HepG2 (cell line): ENCODE data around the gene ABHD4. TPM values are rescaled to one million over a fixed set of nuclear protein-coding genes. Genes with fewer than 3 reads are reported as not detected.

Experiments used
- ARID4A ChIP-seq: sonication (generic); formaldehyde crosslinking; IDR thresholded peaks from 2 replicates; pipeline ENCODE4 v1.5.0; 2020; ENCODE audit warnings: mild to moderate bottlenecking, missing genetic modification reagents, borderline replicate concordance
- CBX2 ChIP-seq, 2 experiments: fragments of 200-600 bp in 1 of 2; sonication (generic); formaldehyde crosslinking in 1 of 2; IDR thresholded peaks; 2 replicates each; pipeline versions ENCODE4 v1.7.0 to v1.8.1; 2018 to 2022; ENCODE audit warnings: low read depth in 2 of 2, low read length in 1 of 2, mild to moderate bottlenecking in 1 of 2, missing genetic modification reagents in 1 of 2
- DMAP1 ChIP-seq: IDR thresholded peaks from 2 replicates; pipeline ENCODE4 v1.6.1; 2016
- ESRRA ChIP-seq: sonication (generic); formaldehyde crosslinking; IDR thresholded peaks from 2 replicates; pipeline ENCODE4 v1.5.1; 2020; ENCODE audit warnings: mild to moderate bottlenecking, low read depth, missing genetic modification reagents
- KDM2A ChIP-seq: sonication (generic); formaldehyde crosslinking; IDR thresholded peaks from 2 replicates; pipeline ENCODE4 v1.4.0; 2020; ENCODE audit warnings: low read depth, missing genetic modification reagents, borderline replicate concordance
- KMT2A ChIP-seq: sonication (generic); formaldehyde crosslinking; IDR thresholded peaks from 2 replicates; pipeline ENCODE4 v1.4.0; 2020; ENCODE audit warnings: missing genetic modification reagents
- MXD4 ChIP-seq: IDR thresholded peaks from 2 replicates; pipeline ENCODE4 v1.6.1; 2016; ENCODE audit warnings: mild to moderate bottlenecking, missing biosample characterization, missing genetic modification reagents
- NAIF1 ChIP-seq: sonication (generic); formaldehyde crosslinking; IDR thresholded peaks from 2 replicates; pipeline ENCODE4 v1.5.0; 2020; ENCODE audit warnings: mild to moderate bottlenecking, missing genetic modification reagents, borderline replicate concordance
- SSRP1 ChIP-seq: IDR thresholded peaks from 2 replicates; pipeline ENCODE4 v1.6.1; 2016; ENCODE audit warnings: control low read depth
- TEAD3 ChIP-seq: optimal IDR thresholded peaks from 2 replicates; pipeline ENCODE3; 2016; ENCODE audit warnings: borderline replicate concordance
- TSC22D2 ChIP-seq: sonication (generic); formaldehyde crosslinking; IDR thresholded peaks from 2 replicates; pipeline ENCODE4 v1.5.1; 2020; ENCODE audit warnings: missing genetic modification reagents, mild to moderate bottlenecking, borderline replicate concordance
- ZNF124 ChIP-seq: sonication (generic); formaldehyde crosslinking; IDR thresholded peaks from 2 replicates; pipeline ENCODE4 v1.4.0; 2020; ENCODE audit warnings: missing genetic modification reagents
- ZNF292 ChIP-seq: sonication (generic); formaldehyde crosslinking; IDR thresholded peaks from 2 replicates; pipeline ENCODE4 v1.8.1; 2022; ENCODE audit warnings: mild to moderate bottlenecking, low read depth, missing genetic modification reagents, borderline replicate concordance
- ZNF496 ChIP-seq: sonication (generic); formaldehyde crosslinking; IDR thresholded peaks from 2 replicates; pipeline ENCODE4 v1.8.1; 2023; ENCODE audit warnings: mild to moderate bottlenecking, moderate library complexity, missing genetic modification reagents; ENCODE audit not compliant: insufficient replicate concordance
- ZNF670 ChIP-seq: sonication (generic); formaldehyde crosslinking; IDR thresholded peaks from 2 replicates; pipeline ENCODE4 v1.8.0; 2022; ENCODE audit warnings: mild to moderate bottlenecking, missing genetic modification reagents, borderline replicate concordance
- ZNF709 ChIP-seq: sonication (generic); formaldehyde crosslinking; IDR thresholded peaks from 2 replicates; pipeline ENCODE4 v1.5.0; 2020; ENCODE audit warnings: mild to moderate bottlenecking, missing genetic modification reagents
- ZNF790 ChIP-seq: sonication (generic); formaldehyde crosslinking; IDR thresholded peaks from 2 replicates; pipeline ENCODE4 v1.8.0; 2022; ENCODE audit warnings: missing genetic modification reagents, mild to moderate bottlenecking, borderline replicate concordance
- ZNF841 ChIP-seq: sonication (generic); formaldehyde crosslinking; IDR thresholded peaks from 2 replicates; pipeline ENCODE4 v1.8.1; 2023; ENCODE audit warnings: missing genetic modification reagents, borderline replicate concordance
- ZSCAN22 ChIP-seq: sonication (generic); formaldehyde crosslinking; IDR thresholded peaks from 2 replicates; pipeline ENCODE4 v1.4.0; 2020; ENCODE audit warnings: mild to moderate bottlenecking, missing genetic modification reagents
- polyA plus RNA-seq, 8 experiments: library from polyadenylated mRNA; depleted of rRNA in 3 of 8; stranded (reverse) in 7 of 8; unstranded in 1 of 8; fragments of >200 nt; fragmentation: Illumina TruSeq in 4 of 8; extraction: Trizol in 4 of 8; gene quantifications; 2 replicates each; pipeline versions ENCODE4 v1.2.1 to v1.2.3, GENCODE V29; 2011 to 2016; ENCODE audit warnings: low read depth in 4 of 8, missing spikeins in 1 of 8, mixed read lengths in 1 of 8; ENCODE audit not compliant: insufficient read depth in 1 of 8
- total RNA-seq, 5 experiments: library from RNA; depleted of rRNA; stranded (reverse); fragments of >200 nt; fragmentation: Illumina TruSeq; extraction: Trizol; gene quantifications; 2 replicates each; pipeline ENCODE4 v1.2.3, GENCODE V29; 2016; ENCODE audit warnings: low read depth in 1 of 5
- TF ChIP-seq, protein P1 (sequence below): IDR thresholded peaks from 2 replicates; pipeline ENCODE4 v1.6.1; 2012; ENCODE audit warnings: low read length, improper control_type of control experiment
- TF ChIP-seq, protein P2 (sequence below): sonication (generic); formaldehyde crosslinking; IDR thresholded peaks from 2 replicates; pipeline ENCODE4 v1.9.0; 2021; ENCODE audit warnings: missing genetic modification reagents, mild to moderate bottlenecking, borderline replicate concordance

ABHD4 gene
- total and polyA plus RNA-seq, 2 of the 13 experiments (the other 11 are each of a cell fraction or from before 2014, with no cell fraction given), result 16.1 to 47.5 TPM

- TF ChIP-seq TEAD3 (CRISPR knock-in tag) (peak; percentile 97), ARID4A (CRISPR knock-in tag) (peak; percentile 26; the same call in 1 of the 2 replicates), MXD4 (CRISPR knock-in tag) (peak; percentile 60; the same call in 1 of the 2 replicates), NAIF1 (CRISPR knock-in tag) (no peak), ZNF670 (CRISPR knock-in tag) (no peak), ZNF709 (no peak), SSRP1 (no peak), KMT2A (CRISPR knock-in tag) (no peak), ZSCAN22 (CRISPR knock-in tag) (no peak), ZNF790 (no peak), KDM2A (CRISPR knock-in tag) (peak; percentile 92), ZNF292 (CRISPR knock-in tag) (0 out of 2 replicates have a peak, but pooled peaks have one; percentile 33), CBX2 (IDR thresholded peaks at IDR 0.05; ENCODE audit: low read depth, low read length) (no peak), CBX2 (CRISPR knock-in tag; IDR thresholded peaks at IDR 0.05; ENCODE audit: low read depth) (no peak), TSC22D2 (CRISPR knock-in tag) (no peak), ESRRA (no peak), ZNF841 (CRISPR knock-in tag) (no peak), ZNF496 (CRISPR knock-in tag) (no peak), DMAP1 (0 out of 2 replicates have a peak, but pooled peaks have one; percentile 35), ZNF124 (CRISPR knock-in tag) (no peak)
- TF ChIP-seq, protein P1, sequence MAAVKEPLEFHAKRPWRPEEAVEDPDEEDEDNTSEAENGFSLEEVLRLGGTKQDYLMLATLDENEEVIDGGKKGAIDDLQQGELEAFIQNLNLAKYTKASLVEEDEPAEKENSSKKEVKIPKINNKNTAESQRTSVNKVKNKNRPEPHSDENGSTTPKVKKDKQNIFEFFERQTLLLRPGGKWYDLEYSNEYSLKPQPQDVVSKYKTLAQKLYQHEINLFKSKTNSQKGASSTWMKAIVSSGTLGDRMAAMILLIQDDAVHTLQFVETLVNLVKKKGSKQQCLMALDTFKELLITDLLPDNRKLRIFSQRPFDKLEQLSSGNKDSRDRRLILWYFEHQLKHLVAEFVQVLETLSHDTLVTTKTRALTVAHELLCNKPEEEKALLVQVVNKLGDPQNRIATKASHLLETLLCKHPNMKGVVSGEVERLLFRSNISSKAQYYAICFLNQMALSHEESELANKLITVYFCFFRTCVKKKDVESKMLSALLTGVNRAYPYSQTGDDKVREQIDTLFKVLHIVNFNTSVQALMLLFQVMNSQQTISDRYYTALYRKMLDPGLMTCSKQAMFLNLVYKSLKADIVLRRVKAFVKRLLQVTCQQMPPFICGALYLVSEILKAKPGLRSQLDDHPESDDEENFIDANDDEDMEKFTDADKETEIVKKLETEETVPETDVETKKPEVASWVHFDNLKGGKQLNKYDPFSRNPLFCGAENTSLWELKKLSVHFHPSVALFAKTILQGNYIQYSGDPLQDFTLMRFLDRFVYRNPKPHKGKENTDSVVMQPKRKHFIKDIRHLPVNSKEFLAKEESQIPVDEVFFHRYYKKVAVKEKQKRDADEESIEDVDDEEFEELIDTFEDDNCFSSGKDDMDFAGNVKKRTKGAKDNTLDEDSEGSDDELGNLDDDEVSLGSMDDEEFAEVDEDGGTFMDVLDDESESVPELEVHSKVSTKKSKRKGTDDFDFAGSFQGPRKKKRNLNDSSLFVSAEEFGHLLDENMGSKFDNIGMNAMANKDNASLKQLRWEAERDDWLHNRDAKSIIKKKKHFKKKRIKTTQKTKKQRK, result no peak; the same call in 1 of the 2 replicates
- TF ChIP-seq, protein P2, sequence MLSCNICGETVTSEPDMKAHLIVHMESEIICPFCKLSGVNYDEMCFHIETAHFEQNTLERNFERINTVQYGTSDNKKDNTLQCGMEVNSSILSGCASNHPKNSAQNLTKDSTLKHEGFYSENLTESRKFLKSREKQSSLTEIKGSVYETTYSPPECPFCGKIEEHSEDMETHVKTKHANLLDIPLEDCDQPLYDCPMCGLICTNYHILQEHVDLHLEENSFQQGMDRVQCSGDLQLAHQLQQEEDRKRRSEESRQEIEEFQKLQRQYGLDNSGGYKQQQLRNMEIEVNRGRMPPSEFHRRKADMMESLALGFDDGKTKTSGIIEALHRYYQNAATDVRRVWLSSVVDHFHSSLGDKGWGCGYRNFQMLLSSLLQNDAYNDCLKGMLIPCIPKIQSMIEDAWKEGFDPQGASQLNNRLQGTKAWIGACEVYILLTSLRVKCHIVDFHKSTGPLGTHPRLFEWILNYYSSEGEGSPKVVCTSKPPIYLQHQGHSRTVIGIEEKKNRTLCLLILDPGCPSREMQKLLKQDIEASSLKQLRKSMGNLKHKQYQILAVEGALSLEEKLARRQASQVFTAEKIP, result no peak
Observed at GRCh38 chr14:22653012-22653621, 55.0 kb downstream of the ABHD4 start (continued).
